GM18870 (cell line): Measurements from ENCODE around the gene DNAJC13.

Experiments
- ATAC-seq: cut with Tn5 transposase; IDR thresholded peaks from one replicate; pipeline ENCODE4 v1.9.1; 2021; ENCODE audit warnings: moderate library complexity; ENCODE audit not compliant: unreplicated experiment

Gene DNAJC13

DNA sequence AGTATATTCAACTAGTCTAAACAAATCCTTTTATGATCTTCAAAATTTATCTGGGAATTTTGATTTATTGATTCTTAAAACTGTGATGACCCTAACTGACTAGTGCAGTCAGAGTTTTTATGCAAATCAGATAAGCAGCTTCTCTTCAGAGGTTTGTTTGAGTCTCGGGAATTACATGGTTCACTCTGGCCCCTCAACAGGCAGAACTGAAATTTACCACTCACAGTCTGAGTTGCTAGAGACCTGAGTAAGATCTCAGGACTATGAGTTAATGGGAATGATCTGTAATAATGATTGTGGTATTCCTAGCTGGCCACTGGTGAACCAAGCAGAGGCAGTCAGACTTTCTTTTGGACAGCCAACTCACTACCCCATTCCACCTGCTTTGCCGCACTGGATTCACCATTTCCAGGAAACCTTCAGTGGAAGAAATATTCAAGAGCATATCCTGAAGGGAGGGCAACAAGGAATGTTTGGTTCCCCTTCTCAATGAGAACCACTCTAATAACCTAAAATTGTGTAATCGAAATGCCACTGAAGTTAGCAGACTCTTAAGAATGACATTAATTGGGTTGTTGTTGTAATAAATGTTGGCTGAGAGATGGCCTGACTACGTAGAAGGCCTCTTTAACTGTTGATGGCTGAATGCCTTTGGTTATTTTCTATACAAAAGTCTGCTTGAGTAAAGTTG lies 11.5 kb upstream of the DNAJC13 start:
- ATAC-seq: no peak

DNA sequence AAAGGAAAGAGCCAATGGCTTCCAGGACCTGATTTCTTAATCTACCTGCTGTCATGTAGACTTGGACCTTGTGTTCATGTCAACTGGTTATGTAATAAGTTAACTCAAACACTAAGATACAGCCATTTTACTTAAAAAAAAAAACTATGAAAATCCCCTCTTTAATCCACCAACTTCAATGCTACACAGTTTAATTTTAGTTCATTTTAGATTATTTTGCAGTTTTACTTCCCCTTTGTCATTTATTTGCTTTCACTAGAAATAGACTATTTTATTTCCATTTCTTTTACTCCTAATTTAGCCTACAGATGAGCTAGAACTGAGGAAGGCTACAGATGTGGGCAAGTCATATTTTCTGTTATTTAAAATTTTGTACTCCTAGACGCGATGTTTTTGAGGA lies 10.7 kb upstream of the DNAJC13 start:
- ATAC-seq: no peak

DNA sequence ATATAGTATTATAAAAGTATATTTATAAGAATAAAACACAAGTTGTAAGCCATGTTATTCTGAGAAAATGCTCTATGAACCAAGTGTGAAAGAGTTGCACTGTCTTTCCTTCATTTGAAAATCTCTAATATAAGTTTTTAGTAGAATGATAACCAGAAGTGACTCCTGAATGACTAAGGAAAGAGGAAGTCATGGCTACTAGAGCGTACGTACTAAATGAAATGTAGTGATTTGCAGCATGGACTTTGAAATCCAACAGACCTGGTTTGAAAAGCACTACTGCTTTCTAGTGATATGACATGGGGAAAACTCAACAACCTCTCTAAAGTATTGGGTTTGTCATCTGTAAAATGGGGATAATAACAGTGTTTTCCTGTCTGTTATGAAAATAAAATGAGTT lies 10.3 kb upstream of the DNAJC13 start:
- no peak for ATAC-seq

DNA sequence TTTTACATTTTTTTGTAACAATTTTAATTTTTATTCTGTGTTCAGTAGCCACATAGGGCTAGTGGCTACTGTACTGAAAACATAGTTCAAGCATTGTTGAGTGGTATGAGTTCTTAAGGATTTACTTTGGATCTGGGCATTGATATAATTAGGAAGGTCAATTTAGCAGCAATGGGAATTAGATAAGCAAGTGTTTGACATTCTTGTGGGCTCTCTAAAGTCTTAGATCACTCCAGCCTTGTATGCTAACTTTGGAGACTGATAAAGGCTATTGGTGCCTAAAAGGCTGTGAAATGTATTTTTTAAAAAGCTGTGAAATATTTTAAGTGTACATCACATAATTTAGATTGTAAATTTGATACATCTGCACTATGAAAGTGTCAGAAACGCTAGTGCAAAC lies 2.5 kb upstream of the DNAJC13 start:
- no peak for ATAC-seq

DNA sequence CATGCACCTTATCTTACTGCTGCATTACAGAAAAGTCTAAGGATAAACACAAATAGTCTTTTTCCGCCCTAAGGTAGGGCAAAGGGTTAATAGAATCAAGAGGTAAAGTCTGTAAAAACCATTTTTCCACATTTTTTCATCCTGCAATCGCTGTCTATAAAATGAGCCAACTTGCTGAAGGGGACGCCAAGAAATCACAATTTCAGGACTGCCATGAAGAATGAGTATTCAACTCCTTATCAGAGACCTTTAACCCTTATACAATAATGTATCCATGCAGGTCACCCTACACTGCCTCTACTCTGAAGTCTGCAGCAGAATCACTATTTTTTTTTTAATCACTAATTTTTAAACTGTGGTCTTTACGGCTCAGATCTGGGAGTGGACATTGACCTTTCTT lies 1.1 kb upstream of the DNAJC13 start:
- no peak for ATAC-seq

DNA sequence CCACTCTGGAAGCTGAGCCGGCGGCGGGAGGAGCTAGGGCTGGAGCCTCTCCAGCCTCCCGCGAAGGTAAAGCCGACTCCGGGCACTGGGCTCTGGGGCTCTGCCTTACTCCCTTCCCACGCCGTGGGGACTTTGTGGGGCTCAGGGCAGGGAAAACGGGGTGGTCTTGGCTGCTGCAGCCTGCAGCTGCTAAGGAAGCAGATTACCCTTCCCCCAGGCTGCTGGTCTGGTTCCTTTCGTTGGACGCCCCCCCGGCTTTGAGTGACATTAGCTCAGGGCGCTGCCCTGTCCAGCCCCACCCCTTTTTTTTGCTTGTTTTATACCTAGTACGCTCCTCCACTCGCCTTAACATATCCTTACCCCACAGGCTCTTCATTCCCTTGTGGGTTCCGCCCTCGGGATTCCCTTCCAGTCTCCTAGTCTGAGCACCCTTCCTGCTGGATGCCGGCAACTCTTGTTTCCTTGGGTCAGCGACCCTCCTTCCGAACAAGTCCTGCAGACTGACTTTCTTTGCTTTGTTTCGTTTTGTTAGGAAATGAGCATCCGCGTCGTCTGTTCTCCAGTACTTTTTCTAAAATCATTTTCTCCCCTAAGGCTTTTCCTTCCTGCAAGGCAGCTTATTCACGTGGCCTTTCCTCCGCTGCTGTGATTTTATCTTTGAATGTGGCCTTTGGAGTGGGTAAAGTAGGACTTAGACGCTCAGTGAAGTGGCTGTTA lies 551 bp downstream of the DNAJC13 start:
- ATAC-seq: peak; percentile 37

DNA sequence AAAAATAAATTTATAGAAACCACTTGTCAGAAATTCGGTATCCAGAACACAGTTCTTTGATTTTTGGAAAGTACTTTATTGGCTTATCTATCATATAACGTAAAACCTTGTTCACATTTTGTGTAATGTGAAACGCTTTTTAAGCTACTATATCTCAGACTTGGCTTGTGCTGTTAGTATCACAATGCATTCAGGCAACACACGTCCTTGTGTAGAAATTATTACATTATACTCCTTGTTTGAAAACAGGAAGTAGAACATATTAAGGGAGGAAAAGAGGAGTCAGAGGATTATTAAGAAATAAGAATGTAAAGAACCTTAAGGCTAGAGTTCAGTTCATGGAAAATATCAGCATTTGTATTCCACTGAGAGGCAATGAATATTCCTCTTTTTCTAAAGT lies 1.6 kb downstream of the DNAJC13 start:
- no peak for ATAC-seq

DNA sequence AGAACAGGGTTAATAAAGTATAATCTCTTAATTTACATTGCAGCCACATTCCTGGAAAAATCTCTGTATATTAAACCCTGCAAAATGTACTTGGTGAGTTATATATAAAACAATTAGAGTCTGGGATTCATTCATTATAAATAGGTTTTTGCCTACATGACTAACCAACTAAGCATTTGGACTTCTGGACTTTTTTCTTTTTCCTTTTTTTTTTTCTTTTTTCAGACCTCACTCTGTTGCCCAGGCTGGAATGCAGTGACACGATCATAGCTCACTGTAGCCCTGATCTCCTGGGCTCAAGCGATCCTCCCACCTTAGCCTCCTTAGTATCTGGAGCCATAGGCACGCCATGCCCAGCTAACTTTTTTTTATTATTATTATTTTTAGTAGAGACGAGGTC lies 4.5 kb downstream of the DNAJC13 start:
- no peak for ATAC-seq

DNA sequence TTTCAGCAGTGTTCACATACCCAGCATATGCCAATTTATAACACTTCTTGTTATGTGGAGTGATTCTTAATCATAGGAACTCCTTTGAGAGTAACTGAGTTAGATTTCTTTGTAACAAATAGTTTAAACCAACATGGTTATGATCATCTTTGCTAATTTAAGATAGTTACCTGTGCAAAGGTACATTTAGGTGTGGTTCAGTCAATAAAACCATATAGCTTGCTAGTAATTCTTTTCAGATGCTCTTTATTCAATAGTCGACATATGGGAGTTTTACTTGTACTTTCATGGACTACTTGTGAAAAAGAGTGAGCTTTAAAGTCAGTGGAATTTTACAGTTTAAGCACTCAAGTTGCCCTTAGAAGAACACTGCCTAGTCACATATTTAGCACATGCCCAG lies 5.2 kb downstream of the DNAJC13 start:
- no peak for ATAC-seq

DNA sequence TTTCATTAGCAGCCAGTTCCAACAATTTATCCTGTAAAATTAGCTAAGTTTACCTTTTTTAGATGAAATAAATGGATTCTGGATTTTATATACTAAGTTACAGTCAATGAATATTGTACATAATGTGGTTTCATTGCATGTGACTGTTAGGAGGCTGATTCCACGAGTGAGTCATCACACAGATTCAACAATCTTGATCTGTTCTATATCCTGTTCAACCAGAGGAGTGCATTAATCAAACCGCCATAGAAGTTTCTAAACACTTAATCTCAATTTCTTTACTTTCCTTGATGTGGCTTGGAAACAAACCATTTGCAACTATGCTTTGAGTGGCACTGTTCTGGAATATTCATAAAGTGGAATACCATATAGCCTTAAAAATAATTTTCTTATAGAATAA lies 15.3 kb downstream of the DNAJC13 start:
- ATAC-seq: no peak

DNA sequence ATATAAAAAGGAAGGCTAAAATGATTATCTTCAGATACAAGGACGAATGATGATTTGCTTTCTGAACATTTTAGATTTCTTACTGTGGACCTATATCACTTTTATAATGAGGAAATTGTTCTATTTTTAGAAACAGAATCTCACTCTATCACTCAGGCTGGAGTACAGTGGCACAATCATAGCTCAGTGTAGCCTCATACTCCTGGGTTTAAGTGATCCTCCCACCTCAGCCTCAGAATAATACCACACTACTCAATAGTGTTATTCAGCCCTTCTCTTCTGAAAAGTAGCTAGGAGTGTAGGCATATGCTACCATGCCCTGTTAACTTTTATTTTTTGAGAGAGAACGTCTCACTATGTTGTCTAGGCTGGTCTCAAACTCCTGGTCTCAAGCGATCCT lies 15.8 kb downstream of the DNAJC13 start:
- ATAC-seq: no peak

DNA sequence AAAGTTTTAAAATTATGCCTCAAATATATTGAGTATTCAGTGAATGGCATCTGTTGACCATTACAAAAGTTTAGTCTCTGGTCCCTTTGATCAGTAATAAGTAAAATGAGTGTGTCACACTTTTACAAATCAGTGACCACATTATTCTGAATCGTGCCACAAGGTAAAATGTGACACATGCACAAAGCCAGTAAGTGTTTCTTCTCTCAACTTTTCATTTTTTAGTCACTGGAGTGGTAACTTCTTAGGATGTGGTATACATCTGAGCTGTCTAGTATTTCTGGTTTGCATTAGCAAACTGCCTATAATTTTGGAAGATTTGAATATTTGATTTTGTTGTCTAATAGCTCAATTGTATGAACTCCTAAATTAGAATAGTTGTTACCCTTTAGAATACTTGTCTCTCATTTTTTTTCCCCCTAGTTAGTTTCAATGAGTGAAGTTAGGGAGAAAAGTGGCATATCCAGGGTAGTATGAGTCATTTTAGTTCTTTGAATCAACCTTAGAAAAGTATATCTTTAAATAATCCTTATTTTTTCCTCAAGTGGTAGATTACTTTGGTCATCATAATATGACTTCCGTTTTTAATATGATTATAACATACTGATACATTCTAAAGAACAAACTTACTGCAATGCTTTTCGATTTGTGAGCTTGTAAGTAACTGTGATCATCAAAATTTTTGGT lies 18.1 kb downstream of the DNAJC13 start:
- ATAC-seq: no peak

DNA sequence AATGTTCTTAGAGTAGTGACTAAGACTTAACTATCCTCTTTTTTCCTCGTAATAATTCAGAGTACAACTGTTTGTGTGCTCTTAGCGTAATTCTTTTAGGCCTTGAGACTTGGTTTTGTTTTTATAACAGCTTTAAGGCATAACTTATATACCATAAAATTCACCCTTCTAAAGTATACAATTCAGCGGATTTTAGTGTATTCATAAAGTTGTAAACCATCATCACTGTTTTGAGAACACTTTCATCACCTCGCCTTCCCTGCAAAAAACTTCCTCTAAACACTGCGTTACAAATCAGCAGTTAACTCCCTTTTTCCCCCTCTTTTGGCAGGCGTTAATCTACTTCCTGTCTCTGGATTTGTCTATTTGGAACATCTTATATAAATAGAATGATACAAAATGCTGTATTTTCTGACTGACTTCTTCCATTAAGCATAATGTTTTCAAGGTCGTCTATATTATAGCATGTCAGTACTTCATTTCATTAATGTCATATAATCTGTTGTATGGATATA lies 18.7 kb downstream of the DNAJC13 start:
- ATAC-seq: no peak

DNA sequence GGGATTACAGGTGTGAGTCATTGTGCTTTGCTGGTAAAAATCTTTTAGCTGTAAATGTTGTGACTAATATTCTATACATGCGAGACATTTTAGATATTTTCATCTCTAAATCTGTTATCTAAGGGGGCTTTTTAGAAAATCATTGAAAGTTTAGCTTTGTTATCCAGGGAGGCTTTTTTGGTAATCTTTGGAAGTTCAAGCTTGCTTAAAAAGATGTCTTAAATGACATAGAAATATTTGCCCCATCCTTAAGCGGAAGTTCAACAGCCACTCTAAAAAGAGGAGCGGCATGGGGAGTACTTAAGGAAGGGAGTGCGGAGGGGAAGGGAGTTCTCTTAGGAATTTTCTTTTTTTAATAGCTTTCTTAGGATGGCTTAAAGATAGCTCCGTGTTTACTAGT lies 26.1 kb downstream of the DNAJC13 start:
- ATAC-seq: no peak

DNA sequence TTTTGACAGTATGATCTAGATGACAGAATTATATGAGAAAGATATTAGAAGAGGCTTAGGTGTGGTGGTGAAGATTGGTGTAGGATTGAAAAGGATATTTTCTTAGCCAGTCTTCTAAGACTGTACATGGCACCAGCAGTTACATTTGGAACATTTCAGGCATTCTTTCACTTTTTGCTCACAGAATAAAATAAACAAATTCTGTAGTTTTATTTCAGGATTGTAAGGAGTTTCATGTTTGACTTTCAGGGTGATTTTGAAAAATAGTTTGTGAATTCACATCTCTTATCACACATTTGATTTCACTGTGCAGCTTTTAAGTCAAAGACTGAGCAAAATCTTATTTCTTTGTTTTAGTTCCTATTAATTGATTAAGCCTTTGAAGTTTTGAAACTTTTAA lies 27.1 kb downstream of the DNAJC13 start:
- no peak for ATAC-seq

DNA sequence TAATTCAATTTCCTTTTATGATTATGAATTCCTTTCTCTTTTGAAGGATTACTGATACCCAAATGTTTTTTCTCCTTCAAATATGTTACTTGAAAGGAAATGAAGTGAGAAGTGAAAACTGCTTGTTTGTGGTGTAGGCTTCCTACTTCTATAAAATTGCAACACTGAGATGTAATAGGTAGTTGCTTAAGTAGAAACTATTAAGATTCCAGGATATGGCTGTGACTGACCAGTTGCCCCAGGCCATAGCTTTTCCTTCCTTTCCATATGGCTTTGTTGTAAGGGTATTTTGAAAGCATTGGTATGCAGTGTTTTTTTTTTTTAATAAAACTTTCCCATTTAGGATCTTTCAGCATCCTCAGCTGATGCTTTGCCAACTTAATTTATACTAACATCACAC lies 28.5 kb downstream of the DNAJC13 start:
- no peak for ATAC-seq

DNA sequence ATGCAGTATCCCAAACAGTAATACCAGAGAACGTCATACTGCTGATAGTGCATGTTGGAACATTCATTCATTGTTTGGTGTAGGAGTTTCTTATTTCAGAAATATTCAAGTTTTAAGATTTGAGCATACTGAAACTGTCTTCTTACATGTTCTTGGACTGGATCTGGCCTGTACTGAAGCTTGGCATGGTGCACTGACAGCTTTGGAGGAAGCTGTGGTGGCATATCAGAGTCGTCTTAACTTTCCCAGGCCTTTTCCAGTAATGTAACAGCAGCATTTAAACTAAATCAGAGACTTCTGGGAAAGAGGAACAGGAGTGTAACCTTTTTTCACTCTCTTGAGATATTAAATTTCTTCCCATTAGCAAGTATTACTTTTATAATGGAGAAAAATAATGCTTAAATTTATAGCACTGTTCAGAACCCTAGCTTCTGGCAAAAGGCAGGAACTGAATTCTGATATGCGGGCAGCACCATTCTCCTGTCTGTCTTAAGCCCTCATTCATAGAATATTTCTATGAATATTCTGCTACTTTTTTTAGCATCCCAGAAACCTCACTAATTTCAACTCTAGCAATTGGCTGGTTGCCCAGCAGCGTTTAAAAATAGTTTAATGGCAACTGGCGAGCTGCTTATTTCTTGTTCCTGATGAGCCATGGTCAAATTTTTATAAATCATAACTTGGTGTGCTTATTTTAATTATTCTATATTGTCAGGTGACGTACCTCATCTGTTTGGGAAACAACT lies 31.1 kb downstream of the DNAJC13 start:
- no peak for ATAC-seq

DNA sequence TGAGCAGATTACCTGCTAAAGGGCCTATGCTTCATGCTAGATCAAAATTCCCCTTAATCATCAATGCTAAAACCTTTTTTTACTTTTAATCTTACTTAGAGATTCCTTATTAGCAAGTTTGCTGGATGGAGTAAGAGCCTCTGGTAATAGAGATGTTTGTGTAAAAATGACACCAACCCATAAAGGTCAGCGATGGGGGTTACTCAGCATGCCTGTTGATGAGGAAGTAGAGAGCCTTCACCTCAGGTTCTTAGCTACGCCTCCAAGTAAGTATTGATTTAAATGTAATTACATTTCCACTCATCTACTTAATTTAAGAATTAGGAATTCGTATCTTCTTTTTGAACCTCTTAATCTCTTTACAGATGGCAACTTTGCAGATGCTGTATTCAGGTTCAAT lies 38.8 kb downstream of the DNAJC13 start:
- no peak for ATAC-seq

DNA sequence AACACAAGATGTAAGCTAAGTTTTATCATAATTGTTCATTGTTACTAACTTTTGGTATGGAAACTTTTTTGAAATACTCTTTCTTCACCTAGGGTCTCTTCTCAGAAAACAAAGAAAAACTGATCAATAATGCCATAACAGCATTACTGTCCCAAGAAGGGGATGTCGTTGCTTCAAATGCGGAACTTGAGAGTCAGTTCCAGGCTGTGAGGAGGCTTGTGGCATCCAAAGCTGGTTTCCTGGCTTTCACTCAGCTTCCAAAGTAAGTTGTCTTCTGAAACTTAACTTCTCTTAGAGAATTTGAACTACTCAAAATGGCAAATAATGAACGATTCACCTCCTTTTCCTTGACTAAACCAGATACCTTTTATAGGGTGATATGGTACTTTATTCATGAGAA lies 39.3 kb downstream of the DNAJC13 start:
- ATAC-seq: no peak

DNA sequence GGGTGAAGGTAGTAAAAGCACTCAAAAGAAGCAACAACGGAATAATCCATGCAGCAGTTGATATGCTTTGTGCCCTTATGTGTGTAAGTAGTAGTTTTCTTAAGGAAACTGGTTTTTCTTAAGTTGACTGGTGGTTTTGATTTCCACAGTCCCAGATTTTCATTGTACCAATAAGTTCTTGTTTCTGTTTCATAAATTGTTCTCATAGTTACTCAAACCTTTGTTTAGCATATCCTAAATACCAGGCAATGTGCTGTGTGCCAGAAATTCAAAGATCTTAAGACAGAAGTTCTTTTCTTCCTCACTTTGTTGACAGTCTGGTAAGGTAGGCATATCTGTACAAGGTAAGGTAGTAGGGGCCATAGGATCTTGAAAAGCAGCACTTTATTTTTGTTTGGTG lies 40.0 kb downstream of the DNAJC13 start:
- ATAC-seq: no peak

DNA sequence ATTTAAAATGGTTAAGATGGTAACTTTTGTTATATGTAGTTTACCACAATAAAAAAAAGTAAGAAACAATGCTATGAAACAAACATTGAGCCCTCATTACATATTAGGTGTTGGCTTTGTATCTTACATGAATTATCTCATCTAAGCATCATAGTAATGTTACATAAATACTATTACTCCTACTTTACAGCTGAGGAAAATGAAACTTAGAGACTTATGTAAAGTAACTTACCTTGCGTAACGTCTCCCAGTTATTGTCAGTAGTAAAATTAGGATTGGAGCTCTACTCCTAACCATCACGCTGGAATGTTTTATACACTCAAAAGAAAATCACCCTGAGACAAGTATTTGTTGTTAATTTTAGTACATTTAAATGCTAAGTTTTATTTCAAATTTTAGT lies 42.2 kb downstream of the DNAJC13 start:
- ATAC-seq: no peak
